ENCODE data around the gene HLA-DOB.

The HLA-DOB gene

DNA sequence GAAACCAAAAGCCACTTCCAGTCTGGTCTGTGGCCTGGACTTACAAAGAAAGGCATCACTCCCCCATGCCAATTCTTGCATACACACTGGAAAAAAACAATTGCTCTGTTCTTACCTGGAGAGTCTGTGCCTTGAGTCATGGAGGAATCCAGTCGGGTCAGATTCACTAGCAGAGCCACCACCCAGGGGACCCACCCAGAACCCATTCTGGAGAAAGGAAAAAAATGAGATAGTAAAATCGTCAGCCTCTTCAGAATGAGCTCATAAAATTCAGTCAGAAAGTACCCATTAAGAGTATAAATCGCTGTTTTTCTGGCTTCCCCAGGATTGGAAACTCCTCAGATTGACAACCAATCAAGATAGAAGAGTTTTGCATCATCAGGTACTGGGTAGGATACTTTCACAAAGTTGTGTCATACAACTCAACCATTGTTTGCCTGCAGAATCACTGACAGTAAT is at the start of gene HLA-DOB:
TSS of gene HLA-DOB (minus strand) at position 257 of the 459 bp plus-strand sequence. CDS start at position 206, 51 bp downstream.
- Histone ChIP-seq H3K27ac (ENCODE audit: low read length) (no peak within 1 kb of the TSS), H3K27me3 (ENCODE audit: insufficient read depth, low read length) (no peaks in the 10 kb centered on the region; the same call in 1 of the 2 replicates), H3K4me3 (ENCODE audit: low read length) (no peak within 1 kb of the TSS), H3K9me3 (ENCODE audit: insufficient read depth, low read depth, low read length) (no peaks in the 10 kb centered on the region), H3K4me1 (ENCODE audit: insufficient read depth, low read length) (no peaks in the 10 kb centered on the region), H3K9ac (ENCODE audit: low read depth, low read length) (no peak within 1 kb of the TSS), H3K36me3 (ENCODE audit: insufficient read depth, low read depth, low read length) (no peaks in the 10 kb centered on the region)

DNA sequence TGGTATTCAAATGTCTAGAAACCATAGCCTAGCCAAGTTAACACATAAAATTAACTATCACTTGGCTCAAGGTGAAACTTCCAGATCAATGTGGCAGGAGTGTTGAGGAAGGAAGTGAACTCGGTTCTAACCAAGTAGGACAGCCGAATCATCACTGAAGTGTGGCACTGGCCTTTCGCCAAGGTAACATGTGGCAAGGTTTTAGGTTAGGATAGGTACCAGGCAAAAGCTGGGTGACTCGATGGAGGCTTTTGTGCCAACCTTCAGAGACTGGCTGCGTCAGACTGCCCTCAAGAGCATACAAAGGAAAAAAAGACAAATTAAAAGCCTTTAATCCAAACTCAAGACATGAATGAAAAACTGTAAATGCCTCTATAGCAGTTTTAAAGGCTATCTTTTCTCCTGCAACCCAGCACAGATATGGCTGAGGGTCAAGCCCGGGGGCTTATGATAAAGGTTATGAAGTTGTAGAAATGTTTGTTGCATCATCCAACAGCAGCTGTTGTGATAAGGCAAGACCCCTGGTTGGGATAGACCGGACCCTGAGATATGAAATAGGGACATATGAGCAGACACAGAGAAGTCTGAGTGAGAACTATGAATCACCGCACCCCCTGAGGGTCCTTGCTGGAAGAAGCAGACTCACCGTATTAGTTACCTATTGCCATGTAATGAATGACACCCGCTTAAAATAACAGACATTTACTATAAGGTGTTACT is 49.1 kb upstream of the HLA-DOB start:
- Histone ChIP-seq H3K9me3 (ENCODE audit: insufficient read depth, low read depth, low read length) (no peaks in the 10 kb centered on the region), H3K4me3 (ENCODE audit: low read length) (no peak overlapping the region), H3K36me3 (ENCODE audit: insufficient read depth, low read depth, low read length) (no peaks in the 10 kb centered on the region), H3K27me3 (ENCODE audit: insufficient read depth, low read length) (peaks cover 11% of the 10 kb centered on the region), H3K4me1 (ENCODE audit: insufficient read depth, low read length) (peaks cover 1% of the 10 kb centered on the region; the same call in 1 of the 2 replicates), H3K27ac (ENCODE audit: low read length) (no peak overlapping the region), H3K9ac (ENCODE audit: low read depth, low read length) (no peak overlapping the region)

DNA sequence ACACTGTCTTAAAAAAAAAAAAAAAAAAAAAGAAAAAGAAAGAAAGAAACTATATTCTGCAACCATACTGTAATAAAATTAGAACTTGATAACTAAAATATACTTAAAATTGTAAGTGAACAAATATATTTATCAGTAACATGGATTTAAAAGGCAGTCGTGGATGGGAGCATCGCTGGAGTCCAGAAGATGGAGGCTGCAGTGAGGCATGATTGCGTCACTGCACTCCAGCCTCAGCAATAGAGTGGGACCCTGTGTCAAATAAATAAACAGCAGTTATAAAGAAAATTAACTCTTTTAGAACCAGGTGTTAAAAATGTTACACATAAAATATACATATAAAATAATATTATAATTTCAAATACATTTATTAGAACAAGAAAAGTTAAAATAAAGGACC is 45.9 kb upstream of the HLA-DOB start:
- Histone ChIP-seq H3K4me3 (ENCODE audit: low read length) (no peak overlapping the region), H3K9ac (ENCODE audit: low read depth, low read length) (no peak overlapping the region), H3K27me3 (ENCODE audit: insufficient read depth, low read length) (peaks cover 6% of the 10 kb centered on the region), H3K27ac (ENCODE audit: low read length) (no peak overlapping the region), H3K36me3 (ENCODE audit: insufficient read depth, low read depth, low read length) (no peaks in the 10 kb centered on the region), H3K9me3 (ENCODE audit: insufficient read depth, low read depth, low read length) (no peaks in the 10 kb centered on the region), H3K4me1 (ENCODE audit: insufficient read depth, low read length) (peaks cover 5% of the 10 kb centered on the region; the same call in 1 of the 2 replicates)

DNA sequence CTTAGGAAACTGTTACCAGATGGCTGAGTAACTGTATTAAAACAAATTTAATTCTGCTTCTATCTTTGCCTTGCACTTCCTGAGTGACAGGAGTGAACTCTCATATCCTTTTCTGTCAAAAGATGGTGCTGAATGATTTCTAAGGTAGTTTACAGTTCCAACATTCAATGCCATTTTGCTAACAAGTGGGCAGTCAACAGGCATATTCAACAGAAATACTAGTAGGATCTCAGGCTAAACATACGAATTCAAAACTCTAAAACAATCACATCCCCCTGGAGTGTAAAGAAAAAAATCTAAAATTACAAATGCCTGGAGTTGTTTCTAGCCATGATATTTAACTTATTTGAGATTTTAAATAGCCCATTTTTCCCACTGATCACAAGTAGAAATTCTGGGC is 43.9 kb upstream of the HLA-DOB start:
- no peak overlapping the region for H3K4me3 ChIP-seq (ENCODE audit: low read length)
- no peaks in the 10 kb centered on the region for H3K36me3 ChIP-seq (ENCODE audit: insufficient read depth, low read depth, low read length)
- peak overlapping the region; percentile 38; the same call in 1 of the 2 replicates for H3K9ac ChIP-seq (ENCODE audit: low read depth, low read length)
- H3K9me3 ChIP-seq (ENCODE audit: insufficient read depth, low read depth, low read length), result no peaks in the 10 kb centered on the region
- H3K27ac ChIP-seq (ENCODE audit: low read length), result no peak overlapping the region
- peaks cover 5% of the 10 kb centered on the region; the same call in 1 of the 2 replicates for H3K4me1 ChIP-seq (ENCODE audit: insufficient read depth, low read length)
- H3K27me3 ChIP-seq (ENCODE audit: insufficient read depth, low read length), result peaks cover 21% of the 10 kb centered on the region

GRCh38 chr6:32858194-32858593 is 41.4 kb upstream of the HLA-DOB start:
- no peaks in the 10 kb centered on the region for H3K9me3 ChIP-seq (ENCODE audit: insufficient read depth, low read depth, low read length)
- no peak overlapping the region for H3K27ac ChIP-seq (ENCODE audit: low read length)
- peaks cover 5% of the 10 kb centered on the region; the same call in 1 of the 2 replicates for H3K4me1 ChIP-seq (ENCODE audit: insufficient read depth, low read length)
- H3K4me3 ChIP-seq (ENCODE audit: low read length), result no peak overlapping the region
- no peaks in the 10 kb centered on the region for H3K36me3 ChIP-seq (ENCODE audit: insufficient read depth, low read depth, low read length)
- peaks cover 45% of the 10 kb centered on the region for H3K27me3 ChIP-seq (ENCODE audit: insufficient read depth, low read length)
- no peak overlapping the region for H3K9ac ChIP-seq (ENCODE audit: low read depth, low read length)

GRCh38 chr6:32857156-32857891 is 40.5 kb upstream of the HLA-DOB start:
- Histone ChIP-seq H3K9ac (ENCODE audit: low read depth, low read length) (no peak overlapping the region), H3K4me1 (ENCODE audit: insufficient read depth, low read length) (peaks cover 5% of the 10 kb centered on the region; the same call in 1 of the 2 replicates), H3K27me3 (ENCODE audit: insufficient read depth, low read length) (peaks cover 54% of the 10 kb centered on the region), H3K4me3 (ENCODE audit: low read length) (no peak overlapping the region), H3K27ac (ENCODE audit: low read length) (no peak overlapping the region), H3K9me3 (ENCODE audit: insufficient read depth, low read depth, low read length) (no peaks in the 10 kb centered on the region), H3K36me3 (ENCODE audit: insufficient read depth, low read depth, low read length) (no peaks in the 10 kb centered on the region)

DNA sequence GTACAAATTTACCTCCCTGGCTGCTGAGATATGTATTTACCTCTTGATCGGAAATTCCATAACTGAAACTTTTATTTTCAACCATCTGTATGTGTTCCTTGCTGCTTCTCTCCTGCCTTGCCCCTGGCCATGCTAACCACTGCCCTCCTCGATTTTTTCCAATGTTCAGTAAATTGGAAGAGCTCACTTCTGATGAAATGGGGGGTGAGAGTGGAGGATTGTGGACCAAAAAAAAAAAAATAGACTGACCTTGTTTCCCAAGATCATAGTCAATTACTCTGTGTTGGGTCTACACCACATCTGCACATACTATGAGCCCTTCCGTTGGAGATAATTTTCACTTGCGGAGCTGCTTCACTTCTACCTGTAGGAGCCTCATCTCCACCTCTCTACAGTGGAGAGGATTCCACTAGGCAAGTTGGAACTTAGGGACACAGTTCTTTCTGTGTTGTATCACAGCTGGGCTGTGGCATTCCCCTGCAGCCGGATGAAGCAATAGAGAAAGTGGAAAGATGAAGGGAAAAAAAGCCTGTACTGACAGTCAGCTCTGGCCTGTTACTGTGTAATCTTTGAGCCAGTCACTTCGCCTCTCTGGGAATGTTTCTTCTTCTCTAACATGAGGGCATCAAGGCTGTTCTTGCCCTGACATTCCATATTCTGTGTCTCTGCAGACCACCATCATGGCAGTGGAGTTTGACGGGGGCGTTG is 38.8 kb upstream of the HLA-DOB start:
- Histone ChIP-seq H3K27ac (ENCODE audit: low read length) (no peak overlapping the region), H3K9ac (ENCODE audit: low read depth, low read length) (no peak overlapping the region), H3K4me1 (ENCODE audit: insufficient read depth, low read length) (peaks cover 1% of the 10 kb centered on the region; the same call in 1 of the 2 replicates), H3K9me3 (ENCODE audit: insufficient read depth, low read depth, low read length) (no peaks in the 10 kb centered on the region), H3K36me3 (ENCODE audit: insufficient read depth, low read depth, low read length) (0 out of 2 replicates have a peak, but pooled peaks cover 2% of the 10 kb centered on the region), H3K27me3 (ENCODE audit: insufficient read depth, low read length) (peaks cover 71% of the 10 kb centered on the region), H3K4me3 (ENCODE audit: low read length) (no peak overlapping the region)

GRCh38 chr6:32854376-32855178 is 37.8 kb upstream of the HLA-DOB start:
- Histone ChIP-seq H3K27me3 (ENCODE audit: insufficient read depth, low read length) (peaks cover 80% of the 10 kb centered on the region), H3K9me3 (ENCODE audit: insufficient read depth, low read depth, low read length) (no peaks in the 10 kb centered on the region), H3K4me1 (ENCODE audit: insufficient read depth, low read length) (no peaks in the 10 kb centered on the region), H3K4me3 (ENCODE audit: low read length) (peak overlapping the region; percentile 75), H3K27ac (ENCODE audit: low read length) (no peak overlapping the region), H3K9ac (ENCODE audit: low read depth, low read length) (peak overlapping the region; percentile 22; the same call in 1 of the 2 replicates), H3K36me3 (ENCODE audit: insufficient read depth, low read depth, low read length) (0 out of 2 replicates have a peak, but pooled peaks cover 2% of the 10 kb centered on the region)

GRCh38 chr6:32853541-32854375 is 37.0 kb upstream of the HLA-DOB start, which contains the start of the genes PSMB9 and TAP1:
Gene PSMB9, plus strand, starts transcription at chr6:32854192. Its CDS starts 38 bp downstream, at chr6:32854230.
Gene TAP1, minus strand, starts transcription at chr6:32853704. Its CDS starts 68 bp downstream, at chr6:32853636.
- Histone ChIP-seq H3K36me3 (ENCODE audit: insufficient read depth, low read depth, low read length) (0 out of 2 replicates have a peak, but pooled peaks cover 2% of the 10 kb centered on the region), H3K4me3 (ENCODE audit: low read length) (peak within 1 kb of the TSS; percentile 75), H3K4me1 (ENCODE audit: insufficient read depth, low read length) (no peaks in the 10 kb centered on the region), H3K27me3 (ENCODE audit: insufficient read depth, low read length) (peaks cover 85% of the 10 kb centered on the region), H3K9me3 (ENCODE audit: insufficient read depth, low read depth, low read length) (no peaks in the 10 kb centered on the region), H3K9ac (ENCODE audit: low read depth, low read length) (peak within 1 kb of the TSS; percentile 64; the same call in 1 of the 2 replicates), H3K27ac (ENCODE audit: low read length) (no peak within 1 kb of the TSS)
